NCI-H510A treated with DMSO at 0.1 percent for 48 hours (cell line): ENCODE measurements around the gene DAO.
A peak's percentile ranks its signal among the peaks of the same experiment; 100 is the strongest.

ENCODE experiments used
- DNase-seq: peaks from one replicate; lab custom pipeline; 2025; lab: John Stamatoyannopoulos, UW

The DAO gene

GRCh38 chr12:108875682-108876361 lies 4.1 kb upstream of the DAO start:
- no peak for DNase-seq

- no peak for DNase-seq
These were observed 3.3 kb upstream of the DAO start for GRCh38 chr12:108876550-108876949.

- DNase-seq = no peak
These were observed 2.1 kb downstream of the DAO start for GRCh38 chr12:108881953-108882352.

- peak; percentile 7 for DNase-seq
These were observed 4.5 kb downstream of the DAO start for GRCh38 chr12:108884116-108885012.

GRCh38 chr12:108886873-108887629 lies 7.2 kb downstream of the DAO start:
- no peak for DNase-seq

GRCh38 chr12:108888031-108888430 lies 8.1 kb downstream of the DAO start:
- no peak for DNase-seq

GRCh38 chr12:108890208-108890607 lies 10.3 kb downstream of the DAO start:
- DNase-seq = no peak

- no peak for DNase-seq
These were observed 15.4 kb downstream of the DAO start for GRCh38 chr12:108895220-108895802.

- DNase-seq = no peak
These were observed 16.4 kb downstream of the DAO start for GRCh38 chr12:108896336-108896735.

- no peak for DNase-seq
These were observed 16.9 kb downstream of the DAO start for GRCh38 chr12:108896817-108897216.

GRCh38 chr12:108899145-108899544 lies 19.3 kb downstream of the DAO start:
- no peak for DNase-seq

- DNase-seq = no peak
These were observed 25.8 kb downstream of the DAO start for GRCh38 chr12:108905725-108906124.

GRCh38 chr12:108906971-108907370 lies 27.1 kb downstream of the DAO start:
- no peak for DNase-seq

- no peak for DNase-seq
These were observed 28.0 kb downstream of the DAO start for GRCh38 chr12:108907839-108908351.

- no peak for DNase-seq
These were observed 30.4 kb downstream of the DAO start for GRCh38 chr12:108910336-108910735.

GRCh38 chr12:108911915-108912314 lies 32.0 kb downstream of the DAO start:
- no peak for DNase-seq

- no peak for DNase-seq
These were observed 32.5 kb downstream of the DAO start for GRCh38 chr12:108912361-108912760.

GRCh38 chr12:108914121-108914531 lies 34.2 kb downstream of the DAO start:
- DNase-seq = no peak

GRCh38 chr12:108915632-108916133 lies 35.8 kb downstream of the DAO start:
- DNase-seq = no peak

- DNase-seq = no peak
These were observed 36.4 kb downstream of the DAO start for GRCh38 chr12:108916336-108916735.

GRCh38 chr12:108918206-108918605 lies 38.3 kb downstream of the DAO start:
- DNase-seq = no peak
